Ishikawa (cell line): ENCODE measurements around the gene RALGAPA2.

Source experiments
- CEBPB ChIP-seq: IDR thresholded peaks from 2 replicates; pipeline ENCODE4 v1.6.1; 2012
- CREB1 ChIP-seq: IDR thresholded peaks from 2 replicates; pipeline ENCODE4 v1.6.1; 2012; ENCODE audit warnings: low read depth
- EGR1 ChIP-seq: IDR thresholded peaks from 2 replicates; pipeline ENCODE4 v1.6.1; 2012
- EP300 ChIP-seq: IDR thresholded peaks from 2 replicates; pipeline ENCODE4 v1.6.1; 2012; ENCODE audit warnings: borderline replicate concordance
- FOXM1 ChIP-seq: IDR thresholded peaks from 2 replicates; pipeline ENCODE4 v1.6.1; 2012; ENCODE audit warnings: low read depth, borderline replicate concordance
- MAX ChIP-seq: IDR thresholded peaks from 2 replicates; pipeline ENCODE4 v1.6.1; 2012
- NFIC ChIP-seq: IDR thresholded peaks from 2 replicates; pipeline ENCODE4 v1.6.1; 2012
- RAD21 ChIP-seq: IDR thresholded peaks from 2 replicates; pipeline ENCODE4 v1.6.1; 2012; ENCODE audit warnings: low read depth
- REST ChIP-seq: IDR thresholded peaks from 2 replicates; pipeline ENCODE4 v1.6.1; 2012; ENCODE audit warnings: low read depth, mild to moderate bottlenecking
- TAF1 ChIP-seq: IDR thresholded peaks from 2 replicates; pipeline ENCODE4 v1.6.1; 2012; ENCODE audit warnings: low read depth, mild to moderate bottlenecking
- TCF12 ChIP-seq: IDR thresholded peaks from 2 replicates; pipeline ENCODE4 v1.6.1; 2012; ENCODE audit warnings: low read depth
- TEAD4 ChIP-seq: IDR thresholded peaks from 2 replicates; pipeline ENCODE4 v1.6.1; 2012
- USF1 ChIP-seq: IDR thresholded peaks from 2 replicates; pipeline ENCODE4 v1.6.1; 2012
- YY1 ChIP-seq: IDR thresholded peaks from 2 replicates; pipeline ENCODE4 v1.6.1; 2012; ENCODE audit warnings: low read depth
- ZBTB7A ChIP-seq: IDR thresholded peaks from 2 replicates; pipeline ENCODE4 v1.6.1; 2012; ENCODE audit warnings: low read depth

RALGAPA2 gene

GRCh38 chr20:20427227-20427864 lies 285.1 kb downstream of the RALGAPA2 start:
- TF ChIP-seq EGR1: no peak
- TF ChIP-seq TCF12: no peak
- no peak for TF ChIP-seq FOXM1
- TF ChIP-seq CEBPB: no peak
- TF ChIP-seq CREB1: no peak

- TF ChIP-seq MAX: no peak
- no peak for TF ChIP-seq EGR1
- no peak for TF ChIP-seq NFIC
- no peak for TF ChIP-seq TCF12
- no peak for TF ChIP-seq REST
- TF ChIP-seq CREB1: no peak
- TF ChIP-seq USF1: no peak
- TF ChIP-seq FOXM1: no peak
- TF ChIP-seq ZBTB7A: no peak
- no peak for TF ChIP-seq TEAD4
- no peak for TF ChIP-seq CEBPB
- TF ChIP-seq RAD21: no peak
- TF ChIP-seq YY1: no peak
Measured at GRCh38 chr20:20426655-20426907, 285.9 kb downstream of the RALGAPA2 start.

- TF ChIP-seq TAF1: no peak
- no peak for TF ChIP-seq TCF12
- no peak for TF ChIP-seq MAX
- no peak for TF ChIP-seq RAD21
- TF ChIP-seq REST: no peak
- no peak for TF ChIP-seq FOXM1
- no peak for TF ChIP-seq ZBTB7A
- no peak for TF ChIP-seq CEBPB
- TF ChIP-seq NFIC: no peak
- no peak for TF ChIP-seq USF1
- TF ChIP-seq EGR1: no peak
- no peak for TF ChIP-seq EP300
- TF ChIP-seq CREB1: no peak
Measured at GRCh38 chr20:20425823-20426654, 286.4 kb downstream of the RALGAPA2 start.

GRCh38 chr20:20423117-20423516 lies 289.3 kb downstream of the RALGAPA2 start:
- TF ChIP-seq REST: no peak
- TF ChIP-seq TCF12: no peak
- TF ChIP-seq CEBPB: no peak
- TF ChIP-seq FOXM1: no peak
- no peak for TF ChIP-seq YY1
- TF ChIP-seq USF1: no peak
